Activated CD4-positive, alpha-beta T cell treated with anti-CD3 and anti-CD28 coated beads, Interleukin-2, Interleukin-4, amounts not matched to agents 100 ng/mL and 50 ng/mL, durations not matched to agents 16 hours and 8 hours (primary cell): Measurements from ENCODE around the gene CFAP54.
"Not testable (repeated sequence)": the region's sequence is repeated elsewhere in the genome, so short reads cannot be mapped to it uniquely, and the experiment has no call there.

Source experiments
- DNase-seq: peaks from one replicate; pipeline ENCODE4 v3.0.0-alpha.2; 2020; ENCODE audit warnings: low spot score

CFAP54 gene

GRCh38 chr12:96516472-96517430 is 27.4 kb downstream of the CFAP54 start:
- peak; percentile 83 for DNase-seq

- DNase-seq, result no peak
Measured at GRCh38 chr12:96520767-96521166, 31.4 kb downstream of the CFAP54 start.

GRCh38 chr12:96521895-96522682 is 32.7 kb downstream of the CFAP54 start:
- DNase-seq, result no peak

DNA sequence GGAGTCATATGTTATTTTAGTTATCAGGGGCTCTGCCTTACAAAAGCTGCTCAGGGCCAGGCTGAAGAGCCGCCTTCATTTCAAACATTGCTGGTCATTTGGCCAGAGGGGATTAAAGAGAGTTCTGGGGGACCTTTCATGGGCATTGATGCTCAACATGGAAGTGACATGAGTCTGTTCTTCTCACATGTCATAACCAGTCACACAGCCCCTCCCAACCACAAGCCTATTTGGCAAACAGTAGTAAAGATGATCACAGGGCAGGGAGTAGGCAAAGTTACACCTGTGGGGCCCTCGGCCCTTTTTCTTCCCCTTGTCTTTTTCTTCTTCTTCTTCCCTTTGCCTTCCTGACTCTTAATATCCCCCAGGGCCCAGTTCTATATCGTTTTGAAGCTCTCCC is 33.3 kb downstream of the CFAP54 start:
- DNase-seq, result no peak

DNA sequence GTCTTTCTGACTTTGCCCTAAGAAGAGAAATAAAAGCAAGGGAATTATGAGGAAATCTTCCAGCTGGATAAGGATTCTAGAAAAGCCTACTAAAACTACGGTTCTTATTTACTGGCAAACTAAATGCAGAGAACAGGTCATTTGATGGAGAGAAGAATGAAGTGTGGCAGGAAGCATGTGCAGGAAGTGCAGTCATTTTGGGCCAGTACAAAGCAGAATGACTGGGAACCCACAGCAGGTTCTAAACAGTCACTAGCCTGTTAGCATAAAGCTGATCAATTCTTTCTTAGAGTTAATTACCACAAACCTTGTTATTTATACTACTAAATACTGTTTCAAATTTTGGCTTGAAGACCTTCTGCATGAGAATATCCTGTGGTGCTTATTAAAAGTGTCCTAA is 36.7 kb downstream of the CFAP54 start:
- DNase-seq, result peak; percentile 52

DNA sequence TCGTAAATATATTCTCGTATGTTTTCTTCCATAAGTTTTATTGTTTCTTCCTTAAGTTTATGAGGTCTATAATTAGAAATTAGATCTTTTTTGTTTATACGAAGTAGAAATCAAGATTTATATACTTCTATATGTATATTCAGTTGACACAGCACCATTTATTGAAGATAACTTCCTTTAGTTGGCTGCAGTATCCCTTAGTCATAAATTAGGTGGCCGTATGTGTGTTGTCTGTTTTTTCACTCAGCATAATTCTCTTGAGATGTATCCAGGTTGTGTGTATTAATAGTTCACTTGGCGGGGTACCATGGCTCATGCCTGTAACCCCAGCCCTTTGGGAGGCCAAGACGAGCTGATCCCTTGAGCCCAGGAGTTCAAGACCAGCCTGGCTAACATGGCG is 40.5 kb downstream of the CFAP54 start:
- no peak for DNase-seq

DNA sequence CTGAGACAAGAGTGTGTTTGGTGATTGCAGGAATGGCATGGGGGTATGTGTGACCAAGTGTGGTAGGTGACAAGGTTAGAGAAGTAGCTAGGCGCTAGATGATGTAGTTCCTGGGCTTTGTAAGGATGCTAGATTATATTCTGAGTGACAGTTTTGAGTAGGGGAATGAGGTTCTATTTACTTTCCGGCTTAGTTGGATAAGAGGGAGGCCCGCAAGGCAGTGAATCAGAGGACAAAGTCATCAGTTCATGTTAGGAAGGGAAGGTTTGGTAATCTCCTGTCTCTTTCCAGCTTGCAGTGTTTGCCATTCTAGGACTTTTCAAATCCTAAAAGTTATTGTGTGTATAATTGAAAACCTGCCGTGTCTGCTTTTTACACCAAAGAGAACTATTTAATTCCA is 45.0 kb downstream of the CFAP54 start:
- DNase-seq, result no peak

DNA sequence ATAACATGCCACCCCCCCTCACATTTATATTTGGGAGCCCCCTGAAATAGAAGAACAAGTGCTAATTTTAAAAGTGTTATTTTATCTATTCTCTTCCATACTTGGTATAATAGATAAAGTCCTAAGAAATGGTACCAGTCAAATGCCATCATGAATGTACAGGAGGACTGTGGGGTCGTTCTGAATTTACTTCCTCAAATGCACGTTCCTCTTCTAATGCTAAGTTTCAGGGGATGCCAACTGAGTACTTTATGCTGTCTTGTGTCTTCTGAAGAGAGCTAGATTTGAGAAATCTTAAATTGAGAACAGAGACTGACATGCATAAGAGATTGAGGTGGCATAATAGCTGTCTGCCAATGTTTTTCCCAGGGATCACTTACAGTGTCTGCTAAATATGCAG is 59.0 kb downstream of the CFAP54 start:
- no peak for DNase-seq

DNA sequence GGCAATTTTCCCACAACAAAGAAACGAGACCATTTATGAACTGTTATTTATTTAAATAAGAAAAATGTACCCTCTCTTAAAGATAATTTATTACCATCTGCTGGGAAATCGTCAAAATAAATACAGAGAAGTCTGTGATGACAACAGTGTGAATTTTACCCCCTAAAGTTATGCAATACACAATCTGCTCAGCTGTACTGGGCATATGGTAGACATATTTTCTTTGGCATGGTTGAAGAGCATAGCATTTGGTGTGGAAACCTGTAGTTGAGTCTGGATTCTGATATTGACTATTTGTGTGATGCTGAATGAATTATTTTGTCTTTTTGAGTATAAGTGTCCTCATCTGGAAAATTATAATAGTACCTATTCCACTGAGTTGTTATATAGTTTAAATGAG is 60.0 kb downstream of the CFAP54 start:
- no peak for DNase-seq

GRCh38 chr12:96570579-96570978 is 81.2 kb downstream of the CFAP54 start:
- no peak for DNase-seq

- peak; percentile 49 for DNase-seq
Measured at GRCh38 chr12:96571101-96571862, 81.9 kb downstream of the CFAP54 start.

DNA sequence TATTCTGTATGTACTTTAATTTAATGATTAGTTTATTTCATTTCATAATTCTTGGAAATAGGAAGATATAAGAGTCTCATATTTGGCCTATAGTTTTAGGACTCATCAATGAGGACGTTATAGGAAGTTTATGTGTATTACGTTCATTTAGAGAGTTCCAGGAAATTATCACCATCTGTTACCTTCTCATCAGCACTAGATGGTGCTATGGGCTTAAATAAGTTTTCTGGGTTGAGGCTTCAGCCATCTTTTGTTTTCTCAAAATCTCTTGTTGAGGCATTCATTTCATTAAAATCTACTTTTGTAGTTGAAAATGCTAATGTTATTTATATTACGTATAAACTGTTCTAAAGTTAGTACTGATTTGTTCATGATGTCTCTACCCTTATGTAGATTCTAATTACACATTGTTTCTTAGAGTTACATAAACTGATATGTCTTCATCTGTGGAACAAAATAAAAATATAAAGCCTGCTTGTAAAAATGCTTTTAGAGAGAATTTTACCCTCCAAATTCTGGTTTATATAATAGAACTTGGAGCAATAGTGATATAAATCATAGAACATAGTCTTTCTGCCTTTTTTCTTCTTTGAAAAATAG is 89.2 kb downstream of the CFAP54 start:
- DNase-seq, result peak; percentile 69

DNA sequence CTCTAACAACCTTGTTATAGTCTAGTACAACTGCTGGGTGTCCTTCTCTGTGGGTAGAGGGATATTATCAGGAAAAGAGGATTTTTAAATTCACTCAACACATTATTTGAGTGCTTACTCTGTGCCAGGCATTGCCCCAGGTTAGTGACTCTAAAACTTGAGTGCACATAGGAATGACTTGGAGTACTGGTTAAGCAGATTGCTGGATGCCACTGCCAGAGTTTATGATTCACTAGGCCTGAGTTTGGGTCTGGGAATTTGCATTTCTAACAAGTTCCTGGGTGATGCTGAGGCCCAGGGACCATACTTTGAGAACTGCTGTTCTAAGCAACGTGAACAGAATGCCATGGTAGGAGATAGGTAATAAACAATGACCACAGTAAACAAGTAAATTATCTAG is 96.6 kb downstream of the CFAP54 start:
- no peak for DNase-seq

DNA sequence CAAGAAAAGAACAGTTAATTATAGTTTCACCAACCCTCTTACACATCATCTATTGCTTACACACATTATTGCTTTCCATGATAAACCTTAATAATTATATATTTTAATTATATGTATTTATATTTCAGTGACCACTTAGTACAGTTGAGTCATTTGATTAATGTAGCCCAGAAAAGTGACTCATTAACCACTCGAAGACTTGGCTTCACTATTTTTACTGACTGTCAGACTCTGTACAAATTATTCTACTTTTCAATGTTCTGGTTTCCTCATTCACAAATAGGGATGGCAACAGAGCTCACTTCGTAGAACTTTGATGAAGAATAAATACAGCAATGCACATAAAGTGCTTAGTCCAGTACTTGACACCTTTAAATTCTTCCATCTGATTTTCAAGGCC is 98.3 kb downstream of the CFAP54 start:
- no peak for DNase-seq

- no peak for DNase-seq
Measured at GRCh38 chr12:96590970-96591369, 101.6 kb downstream of the CFAP54 start.

DNA sequence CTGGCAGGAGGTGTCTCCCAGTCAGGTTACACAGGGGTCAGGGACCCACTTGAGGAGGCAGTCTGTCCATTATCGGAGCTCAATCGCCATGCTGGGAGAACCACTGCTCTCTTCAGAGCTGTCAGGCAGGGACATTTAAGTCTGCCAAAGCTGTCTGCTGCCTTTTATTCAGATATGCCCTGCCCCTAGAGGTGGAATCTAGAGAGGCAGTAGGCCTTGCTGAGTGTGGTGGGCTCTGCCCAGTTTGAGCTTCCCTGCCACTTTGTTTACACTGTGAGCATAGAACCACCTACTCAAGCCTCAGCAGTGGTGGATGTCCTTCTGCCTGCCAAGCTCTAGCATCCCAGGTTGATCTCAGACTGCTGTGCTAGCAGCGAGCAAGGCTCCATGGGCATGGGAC is 115.0 kb downstream of the CFAP54 start:
- not testable (repeated sequence) for DNase-seq

DNA sequence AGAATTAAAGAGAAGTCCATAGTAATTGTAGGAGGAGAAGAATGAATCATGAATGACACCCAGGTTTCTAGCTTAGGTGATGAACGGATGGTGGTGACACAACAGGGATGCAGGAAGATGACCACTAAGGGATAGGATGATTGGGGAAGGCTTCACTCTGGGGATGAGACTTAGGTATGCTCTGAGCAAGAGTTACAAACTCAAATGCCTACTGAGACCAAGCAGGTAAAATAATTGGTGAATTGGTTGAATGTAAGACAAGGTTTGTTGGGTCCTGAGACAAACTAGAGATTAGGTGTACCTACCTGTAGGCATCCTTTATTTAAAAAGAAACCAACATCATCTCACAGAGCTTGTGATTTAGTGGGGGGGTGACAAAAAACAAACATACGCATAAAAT is 116.3 kb downstream of the CFAP54 start:
- no peak for DNase-seq

DNA sequence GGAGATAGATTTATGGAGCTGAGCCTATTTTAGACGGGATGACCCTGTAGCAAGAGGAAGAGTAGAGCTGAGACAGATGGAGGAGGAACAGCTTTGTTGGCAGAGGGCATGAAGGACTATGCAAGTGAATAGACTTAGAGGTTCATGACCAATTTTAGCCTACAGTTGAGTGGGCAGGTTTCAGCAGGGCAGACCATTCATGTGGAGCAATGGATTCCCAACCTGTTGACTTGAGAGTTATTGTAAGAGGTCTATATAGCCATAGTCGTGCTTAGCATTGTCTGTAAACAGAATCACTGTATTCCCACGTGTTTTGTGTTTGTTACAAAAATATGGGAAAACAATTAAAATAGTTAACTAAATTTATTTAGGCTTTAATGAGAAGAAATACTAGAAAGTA is 116.8 kb downstream of the CFAP54 start:
- DNase-seq, result no peak

DNA sequence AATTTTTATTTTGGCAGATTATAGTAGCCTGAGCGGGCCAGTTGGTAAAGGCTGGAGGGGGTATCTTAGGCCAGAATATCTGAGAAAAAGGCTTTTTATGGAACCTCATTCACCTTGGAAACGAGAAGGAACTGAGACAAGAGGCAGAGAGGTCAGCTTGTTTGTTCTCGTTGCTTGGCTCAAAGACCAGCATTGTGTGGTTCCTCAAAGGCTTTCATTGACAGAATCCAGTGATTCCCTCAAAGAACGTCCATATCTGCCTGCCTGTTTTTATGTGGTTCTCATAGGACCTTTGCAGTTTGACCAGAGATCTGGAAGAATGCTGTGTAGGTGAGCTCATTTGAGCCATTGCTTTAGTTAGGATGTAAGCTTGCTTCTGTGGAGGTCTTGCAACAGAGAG is 117.3 kb downstream of the CFAP54 start:
- DNase-seq, result no peak

DNA sequence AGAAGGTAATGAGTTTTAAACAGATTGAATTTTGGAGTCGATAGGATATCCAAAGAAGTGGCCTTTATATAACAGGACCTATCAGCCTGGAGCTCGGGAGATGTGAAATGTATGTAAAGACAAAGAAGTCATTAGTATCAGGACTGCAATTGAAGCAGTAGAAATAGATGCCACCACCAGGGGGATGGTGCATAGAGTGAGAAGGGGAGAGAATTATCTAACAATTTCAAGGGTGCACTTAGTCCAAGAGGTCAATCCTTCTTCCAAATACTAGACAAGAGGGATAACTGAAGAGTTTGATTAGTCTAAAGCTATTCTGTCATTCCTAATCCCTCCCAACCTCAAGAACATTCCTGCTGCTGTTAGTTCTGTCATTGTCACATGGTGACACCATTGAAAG is 127.8 kb downstream of the CFAP54 start:
- no peak for DNase-seq

DNA sequence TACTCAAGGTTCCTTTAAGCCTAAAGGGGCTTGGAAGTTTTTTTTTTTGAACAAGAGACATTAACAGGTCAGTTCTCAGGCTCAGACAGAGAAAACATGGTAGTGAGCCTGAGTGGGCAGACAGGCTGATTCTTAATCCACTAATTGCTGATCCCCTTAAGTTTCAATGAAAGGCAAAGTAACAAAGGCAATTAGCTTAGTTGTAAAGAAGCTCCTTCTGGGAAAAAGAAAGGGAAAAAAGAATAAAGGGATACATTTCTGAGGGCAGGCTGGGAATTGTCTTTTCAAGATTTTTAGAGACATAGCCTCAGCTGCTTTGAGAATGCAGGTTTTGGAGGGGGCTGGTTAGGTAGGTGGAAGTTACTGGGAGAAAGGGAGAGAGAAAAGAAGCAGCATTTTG is 133.8 kb downstream of the CFAP54 start:
- DNase-seq, result no peak

DNA sequence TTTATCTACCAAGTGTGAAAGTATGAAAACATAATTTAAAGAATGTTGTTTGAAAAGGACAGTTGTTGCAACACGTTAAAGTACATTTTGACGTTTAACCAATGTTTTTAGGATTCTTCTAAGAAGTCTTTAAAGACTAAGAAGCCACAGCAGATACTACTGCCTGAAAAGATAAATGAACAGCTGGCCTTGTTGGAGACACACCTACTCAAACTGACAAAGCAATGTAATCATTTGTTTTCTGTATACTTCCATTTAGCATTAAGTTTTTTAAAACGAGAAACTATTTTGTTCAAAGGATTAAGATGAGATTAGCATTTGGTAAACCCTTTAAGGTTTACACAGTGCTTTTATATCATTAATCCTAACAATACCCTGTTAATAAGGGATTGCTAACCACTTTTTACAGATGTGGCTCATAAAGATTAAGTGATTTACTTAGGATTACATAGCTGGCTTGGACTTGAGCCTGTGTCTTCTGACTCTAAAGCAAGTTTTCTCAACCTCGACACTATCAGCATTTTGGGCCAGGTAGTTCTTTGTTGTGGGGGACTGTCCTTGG is 134.4 kb downstream of the CFAP54 start:
- no peak for DNase-seq
